ENCODE results near the gene C1RL.

Gene C1RL

GRCh38 chr12:7089196-7089871, 19.7 kb downstream of the C1RL start:
- Mint-ChIP-seq H3K36me3 (no peaks in the 10 kb centered on the region), H3K27ac (no peak overlapping the region), H3K27me3 (peaks cover 5% of the 10 kb centered on the region), H3K4me1 (peaks cover 5% of the 10 kb centered on the region), H3K4me3 (no peak overlapping the region), H3K9me3 (no peaks in the 10 kb centered on the region)
- ATAC-seq (ENCODE audit: low read depth) (no peak), DNase-seq (ENCODE audit: low spot score in 2 of 2) (no peak)

- H3K4me1 Mint-ChIP-seq, result peaks cover 3% of the 10 kb centered on the region
- no peak overlapping the region for H3K27ac Mint-ChIP-seq
- ATAC-seq (ENCODE audit: low read depth) (no peak), DNase-seq (ENCODE audit: low spot score in 2 of 2) (no peak)
- H3K27me3 Mint-ChIP-seq, result peaks cover 5% of the 10 kb centered on the region
- peaks cover 3% of the 10 kb centered on the region for H3K36me3 Mint-ChIP-seq
- peaks cover 4% of the 10 kb centered on the region for H3K9me3 Mint-ChIP-seq
- H3K4me3 Mint-ChIP-seq, result no peak overlapping the region
These were observed 25.9 kb downstream of the C1RL start for GRCh38 chr12:7083125-7083524.

- Mint-ChIP-seq H3K36me3 (peaks cover 3% of the 10 kb centered on the region), H3K27me3 (peaks cover 10% of the 10 kb centered on the region), H3K4me1 (peaks cover 3% of the 10 kb centered on the region), H3K9me3 (peaks cover 4% of the 10 kb centered on the region), H3K27ac (no peak overlapping the region), H3K4me3 (no peak overlapping the region)
- ATAC-seq (ENCODE audit: low read depth) (no peak), DNase-seq (ENCODE audit: low spot score in 2 of 2) (no peak)
These were observed 28.0 kb downstream of the C1RL start for GRCh38 chr12:7081037-7081436.

GRCh38 chr12:7079826-7080125, 29.2 kb downstream of the C1RL start:
- Mint-ChIP-seq H3K27ac (no peak overlapping the region), H3K4me3 (no peak overlapping the region), H3K27me3 (peaks cover 13% of the 10 kb centered on the region), H3K4me1 (peaks cover 3% of the 10 kb centered on the region), H3K36me3 (peaks cover 3% of the 10 kb centered on the region), H3K9me3 (peaks cover 4% of the 10 kb centered on the region)
- ATAC-seq (ENCODE audit: low read depth) (no peak), DNase-seq (ENCODE audit: low spot score in 2 of 2) (no peak)

DNA sequence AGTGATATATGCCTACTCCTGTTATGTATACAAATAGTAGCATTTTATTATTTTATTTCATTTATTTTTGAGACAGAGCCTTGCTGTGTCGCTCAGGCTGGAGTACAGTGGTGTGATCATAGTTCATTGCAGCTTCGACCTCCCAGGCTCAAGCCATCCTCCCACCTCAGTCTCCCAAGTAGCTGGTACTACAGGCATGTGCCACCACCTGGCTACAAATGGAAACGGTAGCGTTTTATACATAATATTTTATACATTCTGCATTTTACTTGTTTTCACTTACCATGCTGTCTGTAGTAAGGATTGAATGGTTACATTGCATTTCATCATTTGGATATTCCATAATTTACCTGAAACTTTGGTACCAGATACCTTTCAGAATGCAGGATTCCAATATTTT, 30.9 kb downstream of the C1RL start:
- H3K36me3 Mint-ChIP-seq, result peaks cover under 1% of the 10 kb centered on the region
- DNase-seq (ENCODE audit: low spot score in 2 of 2) (no peak), ATAC-seq (ENCODE audit: low read depth) (no peak)
- H3K27me3 Mint-ChIP-seq, result peaks cover 11% of the 10 kb centered on the region
- H3K9me3 Mint-ChIP-seq, result peaks cover 2% of the 10 kb centered on the region
- peaks cover under 1% of the 10 kb centered on the region for H3K4me1 Mint-ChIP-seq
- no peak overlapping the region for H3K4me3 Mint-ChIP-seq
- H3K27ac Mint-ChIP-seq, result no peak overlapping the region

DNA sequence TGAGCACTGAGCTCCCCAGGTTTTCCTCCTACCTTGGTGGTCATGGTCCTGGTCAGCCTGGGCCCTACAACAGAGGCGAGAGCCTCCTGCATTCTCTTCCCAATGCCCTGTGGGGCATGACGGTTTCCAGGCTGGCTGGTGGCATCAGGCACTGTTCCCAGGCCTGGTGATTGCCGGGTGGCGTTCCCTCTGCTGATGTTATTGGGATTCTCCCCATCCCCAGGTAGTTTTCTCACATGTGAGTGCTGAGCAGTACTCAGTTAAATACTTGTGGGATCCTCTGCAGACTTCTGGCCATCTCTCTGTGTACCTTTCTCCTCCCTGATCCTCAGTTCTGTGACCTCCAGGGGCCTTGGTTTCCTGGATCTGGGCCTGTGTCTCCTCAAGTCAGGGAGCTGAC, 32.5 kb downstream of the C1RL start:
- no peak overlapping the region for H3K4me3 Mint-ChIP-seq
- H3K4me1 Mint-ChIP-seq, result no peaks in the 10 kb centered on the region
- no peak overlapping the region for H3K27ac Mint-ChIP-seq

DNA sequence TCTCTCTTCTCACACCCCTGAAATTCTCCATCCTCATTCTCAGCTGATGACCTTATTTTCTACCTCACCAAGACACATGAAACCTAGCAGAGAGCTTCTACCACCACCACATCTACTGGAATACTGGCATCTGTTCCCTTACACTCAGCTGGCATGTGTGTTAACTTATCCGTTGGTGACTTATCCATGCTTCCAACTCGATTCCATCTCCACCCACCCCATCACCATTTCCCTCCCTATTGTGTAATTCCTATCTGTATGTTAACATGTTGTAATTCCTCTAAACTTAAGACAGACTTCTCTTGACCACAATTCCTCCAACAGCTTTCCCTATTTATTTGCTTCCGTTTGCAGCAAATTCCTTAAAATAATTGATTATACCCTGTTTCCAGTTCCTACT, 33.1 kb downstream of the C1RL start:
- H3K27ac Mint-ChIP-seq, result no peak overlapping the region
- no peaks in the 10 kb centered on the region for H3K4me1 Mint-ChIP-seq
- ATAC-seq (ENCODE audit: low read depth) (no peak), DNase-seq (ENCODE audit: low spot score in 2 of 2) (no peak)
- peaks cover 18% of the 10 kb centered on the region for H3K27me3 Mint-ChIP-seq
- H3K36me3 Mint-ChIP-seq, result no peaks in the 10 kb centered on the region
- no peaks in the 10 kb centered on the region for H3K9me3 Mint-ChIP-seq
- H3K4me3 Mint-ChIP-seq, result no peak overlapping the region

More for the DNA sequence above, 32.5 kb downstream of the C1RL start:
- H3K36me3 Mint-ChIP-seq, result no peaks in the 10 kb centered on the region
- ATAC-seq (ENCODE audit: low read depth) (no peak), DNase-seq (ENCODE audit: low spot score in 2 of 2) (no peak)
- no peaks in the 10 kb centered on the region for H3K9me3 Mint-ChIP-seq
- peaks cover 18% of the 10 kb centered on the region for H3K27me3 Mint-ChIP-seq

DNA sequence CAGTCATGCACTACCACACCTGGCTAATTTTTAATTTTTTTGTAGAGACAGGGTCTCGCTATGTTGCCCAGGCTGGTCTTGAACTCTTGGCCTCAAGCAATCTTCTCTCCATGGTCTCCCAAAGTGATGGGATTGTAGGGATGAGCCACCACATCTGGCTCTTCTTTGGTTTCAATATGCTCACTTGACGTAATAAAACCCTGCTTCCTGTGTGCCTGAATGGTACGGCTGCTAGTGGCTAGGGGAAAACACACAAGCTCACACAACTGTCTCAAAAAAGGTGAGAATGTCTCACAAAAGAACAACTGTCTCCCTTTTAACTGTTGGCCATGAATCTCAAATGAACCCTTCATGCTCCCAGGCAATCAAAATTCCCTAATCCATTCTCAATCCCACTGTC, 33.5 kb downstream of the C1RL start:
- ATAC-seq (ENCODE audit: low read depth), result no peak
- H3K27me3 Mint-ChIP-seq, result peaks cover 21% of the 10 kb centered on the region
- no peak overlapping the region for H3K4me3 Mint-ChIP-seq
- no peaks in the 10 kb centered on the region for H3K9me3 Mint-ChIP-seq
- no peaks in the 10 kb centered on the region for H3K36me3 Mint-ChIP-seq
- no peak overlapping the region for H3K27ac Mint-ChIP-seq
- H3K4me1 Mint-ChIP-seq, result no peaks in the 10 kb centered on the region
- no peak for DNase-seq (ENCODE audit: low spot score in 2 of 2)

DNA sequence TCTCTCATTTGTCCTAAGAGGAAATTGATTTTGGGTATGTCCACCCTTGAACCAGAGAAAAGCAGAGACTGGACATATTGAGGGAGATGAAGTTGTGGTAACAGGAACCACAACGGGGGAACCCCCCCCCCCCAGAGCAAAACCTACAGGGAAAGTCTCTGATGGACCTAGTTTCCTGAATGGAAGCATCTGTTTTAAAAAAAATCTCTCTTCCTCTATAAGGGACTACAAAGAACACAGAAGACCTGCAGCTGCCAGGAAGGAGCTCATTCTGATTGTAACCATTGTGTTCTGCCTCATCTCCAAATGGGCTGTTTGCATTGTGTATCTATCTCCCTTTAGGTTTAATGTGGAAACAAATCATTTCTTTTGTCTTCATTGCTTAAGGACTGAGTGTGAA, 35.1 kb downstream of the C1RL start:
- ATAC-seq (ENCODE audit: low read depth) (no peak), DNase-seq (ENCODE audit: low spot score in 2 of 2) (no peak)
- H3K9me3 Mint-ChIP-seq, result no peaks in the 10 kb centered on the region
- H3K27ac Mint-ChIP-seq, result no peak overlapping the region
- no peaks in the 10 kb centered on the region for H3K36me3 Mint-ChIP-seq
- no peaks in the 10 kb centered on the region for H3K4me1 Mint-ChIP-seq
- no peak overlapping the region for H3K4me3 Mint-ChIP-seq
- peaks cover 22% of the 10 kb centered on the region for H3K27me3 Mint-ChIP-seq

GRCh38 chr12:7072554-7072953, 36.5 kb downstream of the C1RL start:
- H3K27ac Mint-ChIP-seq, result no peak overlapping the region

GRCh38 chr12:7072035-7072434, 37.0 kb downstream of the C1RL start:
- DNase-seq (ENCODE audit: low spot score in 2 of 2), result no peak
- H3K27me3 Mint-ChIP-seq, result peaks cover 30% of the 10 kb centered on the region
- no peak overlapping the region for H3K27ac Mint-ChIP-seq
- H3K9me3 Mint-ChIP-seq, result no peaks in the 10 kb centered on the region
- no peaks in the 10 kb centered on the region for H3K36me3 Mint-ChIP-seq
- no peaks in the 10 kb centered on the region for H3K4me1 Mint-ChIP-seq
- H3K4me3 Mint-ChIP-seq, result no peak overlapping the region
- no peak for ATAC-seq (ENCODE audit: low read depth)

More at GRCh38 chr12:7072554-7072953, 36.5 kb downstream of the C1RL start:
- ATAC-seq (ENCODE audit: low read depth), result no peak
- no peaks in the 10 kb centered on the region for H3K4me1 Mint-ChIP-seq
- no peaks in the 10 kb centered on the region for H3K9me3 Mint-ChIP-seq
- no peak for DNase-seq (ENCODE audit: low spot score in 2 of 2)
- no peak overlapping the region for H3K4me3 Mint-ChIP-seq
- H3K36me3 Mint-ChIP-seq, result no peaks in the 10 kb centered on the region
- H3K27me3 Mint-ChIP-seq, result peaks cover 28% of the 10 kb centered on the region

DNA sequence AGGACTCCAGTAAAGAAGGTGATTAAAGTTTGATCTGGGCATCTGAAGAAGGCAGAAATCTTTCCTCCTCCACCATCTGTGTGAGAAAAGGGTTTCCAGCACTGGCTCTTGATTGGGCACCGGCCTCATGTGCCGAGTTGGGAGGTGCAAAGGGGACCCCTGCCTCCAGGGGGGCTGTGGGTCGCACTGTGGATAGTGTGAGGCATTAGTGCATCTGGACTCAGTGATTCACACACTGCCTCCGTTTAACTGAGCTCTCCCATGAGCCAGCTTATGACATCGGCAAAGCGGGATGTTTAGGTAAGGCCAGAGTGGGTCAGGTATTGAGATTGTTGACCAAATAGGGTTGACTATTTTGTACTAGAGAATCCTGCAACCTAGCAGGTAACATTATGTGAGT, 39.6 kb downstream of the C1RL start:
- no peaks in the 10 kb centered on the region for H3K4me1 Mint-ChIP-seq
- H3K27me3 Mint-ChIP-seq, result peaks cover 29% of the 10 kb centered on the region
- no peaks in the 10 kb centered on the region for H3K9me3 Mint-ChIP-seq
- DNase-seq (ENCODE audit: low spot score in 2 of 2), result no peak
- no peak for ATAC-seq (ENCODE audit: low read depth)
- no peaks in the 10 kb centered on the region for H3K36me3 Mint-ChIP-seq
- H3K4me3 Mint-ChIP-seq, result no peak overlapping the region
- no peak overlapping the region for H3K27ac Mint-ChIP-seq

- ATAC-seq (ENCODE audit: low read depth) (no peak), DNase-seq (ENCODE audit: low spot score in 2 of 2) (no peak)
- Mint-ChIP-seq H3K9me3 (no peaks in the 10 kb centered on the region), H3K4me3 (no peak overlapping the region), H3K36me3 (no peaks in the 10 kb centered on the region), H3K27ac (no peak overlapping the region), H3K4me1 (no peaks in the 10 kb centered on the region), H3K27me3 (peaks cover 29% of the 10 kb centered on the region)
These were observed 40.0 kb downstream of the C1RL start for GRCh38 chr12:7068994-7069346.

DNA sequence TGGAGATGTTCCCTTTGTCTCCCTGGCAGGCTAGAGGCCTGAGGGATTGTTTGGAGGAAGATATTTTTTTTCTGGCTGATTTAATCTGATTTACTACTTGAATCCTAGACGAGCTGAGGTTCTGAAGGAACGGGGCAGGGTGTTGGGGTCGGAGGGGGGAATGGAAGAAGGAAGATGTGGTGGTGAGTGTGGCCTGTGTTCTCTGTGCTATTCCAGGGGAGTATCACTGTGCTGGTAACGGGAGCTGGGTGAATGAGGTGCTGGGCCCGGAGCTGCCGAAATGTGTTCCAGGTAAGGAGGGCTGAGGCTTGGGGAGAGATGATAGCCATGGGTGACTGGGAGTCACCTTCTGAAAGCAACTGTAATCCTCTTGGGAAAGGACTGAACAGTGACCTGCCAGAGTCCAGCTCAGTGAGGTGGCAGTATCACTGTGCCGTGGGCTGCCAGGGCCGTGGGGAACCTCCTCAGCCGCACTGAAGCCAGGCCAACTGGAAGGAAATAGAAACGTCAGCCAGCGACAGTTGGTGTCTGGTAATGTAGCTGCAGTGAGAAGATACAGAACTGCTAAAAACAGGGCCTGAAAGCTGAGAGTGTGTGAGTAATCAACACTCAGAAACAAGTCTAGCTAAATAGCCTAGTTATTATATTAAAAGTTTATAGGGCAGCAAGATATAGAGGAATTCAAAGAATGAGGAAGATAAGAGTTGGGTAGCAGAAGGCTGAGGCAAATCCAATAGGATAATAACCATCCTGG, 40.6 kb downstream of the C1RL start:
- ATAC-seq (ENCODE audit: low read depth), result no peak
- Mint-ChIP-seq H3K9me3 (no peaks in the 10 kb centered on the region), H3K4me3 (no peak overlapping the region), H3K4me1 (no peaks in the 10 kb centered on the region), H3K36me3 (no peaks in the 10 kb centered on the region), H3K27ac (no peak overlapping the region), H3K27me3 (peaks cover 29% of the 10 kb centered on the region)
- no peak for DNase-seq (ENCODE audit: low spot score in 2 of 2)

DNA sequence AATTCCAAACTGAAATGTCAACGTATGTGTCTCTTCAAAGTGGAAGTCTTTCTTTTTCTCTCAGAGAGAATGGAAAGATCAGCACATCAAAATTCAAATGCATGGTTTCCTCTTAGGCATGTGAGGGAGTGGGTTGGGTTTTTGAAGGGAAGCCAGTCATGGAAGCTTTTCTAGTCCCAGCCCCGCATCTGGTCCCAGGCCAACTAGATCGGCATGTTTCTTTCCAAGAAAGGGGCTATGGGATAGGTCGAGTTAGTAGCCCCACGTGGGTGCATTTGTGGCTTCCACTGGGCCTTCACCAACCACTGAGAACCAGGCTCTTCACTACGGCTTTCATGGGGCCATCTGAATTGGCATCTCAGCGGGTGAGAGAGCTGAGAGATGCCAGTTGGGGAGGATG, 41.9 kb downstream of the C1RL start:
- Mint-ChIP-seq H3K36me3 (no peaks in the 10 kb centered on the region), H3K4me3 (no peak overlapping the region), H3K27me3 (peaks cover 28% of the 10 kb centered on the region), H3K4me1 (no peaks in the 10 kb centered on the region), H3K27ac (no peak overlapping the region), H3K9me3 (no peaks in the 10 kb centered on the region)
- ATAC-seq (ENCODE audit: low read depth) (no peak), DNase-seq (ENCODE audit: low spot score in 2 of 2) (no peak)
